HG03457 (cell line): Measurements from ENCODE around the gene DIRAS1.
"Not testable (repeated sequence)": the region's sequence is repeated elsewhere in the genome, so short reads cannot be mapped to it uniquely, and the experiment has no call there.

ENCODE experiments used
- ATAC-seq: cut with Tn5 transposase; IDR thresholded peaks from one replicate; pipeline ENCODE4 v1.9.1; 2021; ENCODE audit warnings: moderate number of reproducible peaks; ENCODE audit not compliant: unreplicated experiment

Gene DIRAS1

DNA sequence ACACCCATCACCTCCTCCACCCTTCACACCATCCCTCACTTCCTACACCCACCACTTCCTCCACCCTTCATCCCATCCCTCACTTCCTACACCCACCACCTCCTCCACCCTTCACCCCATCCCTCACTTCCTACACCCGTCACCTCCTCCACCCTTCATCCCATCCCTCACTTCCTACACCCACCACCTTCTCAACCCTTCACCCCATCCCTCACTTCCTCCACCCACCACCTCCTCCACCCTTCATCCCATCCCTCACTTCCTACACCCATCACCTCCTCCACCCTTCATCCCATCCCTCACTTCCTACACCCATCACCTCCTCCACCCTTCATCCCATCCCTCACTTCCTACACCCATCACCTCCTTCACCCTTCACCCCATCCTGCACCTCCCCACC, 7.1 kb downstream of the DIRAS1 start:
- ATAC-seq, result not testable (repeated sequence)

DNA sequence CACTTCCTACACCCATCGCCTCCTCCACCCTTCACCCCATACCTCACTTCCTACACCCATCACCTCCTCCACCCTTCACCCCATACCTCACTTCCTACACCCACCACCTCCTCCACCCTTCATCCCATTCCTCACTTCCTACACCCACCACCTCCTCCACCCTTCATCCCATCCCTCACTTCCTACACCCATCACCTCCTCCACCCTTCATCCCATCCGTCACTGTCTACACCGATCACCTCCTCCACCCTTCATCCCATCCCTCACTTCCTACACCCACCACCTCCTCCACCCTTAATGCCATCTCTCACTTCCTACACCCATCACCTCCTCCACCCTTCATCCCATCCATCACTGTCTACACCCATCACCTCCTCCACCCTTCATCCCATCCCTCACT, 8.0 kb downstream of the DIRAS1 start:
- not testable (repeated sequence) for ATAC-seq

GRCh38 chr19:2711875-2712205, 9.3 kb downstream of the DIRAS1 start:
- ATAC-seq, result no peak

- no peak for ATAC-seq
Observed at GRCh38 chr19:2711172-2711874, 9.8 kb downstream of the DIRAS1 start.

- ATAC-seq, result no peak
Observed at GRCh38 chr19:2706251-2706650, 14.9 kb downstream of the DIRAS1 start.

GRCh38 chr19:2703691-2704216, 17.4 kb downstream of the DIRAS1 start:
- ATAC-seq, result no peak

DNA sequence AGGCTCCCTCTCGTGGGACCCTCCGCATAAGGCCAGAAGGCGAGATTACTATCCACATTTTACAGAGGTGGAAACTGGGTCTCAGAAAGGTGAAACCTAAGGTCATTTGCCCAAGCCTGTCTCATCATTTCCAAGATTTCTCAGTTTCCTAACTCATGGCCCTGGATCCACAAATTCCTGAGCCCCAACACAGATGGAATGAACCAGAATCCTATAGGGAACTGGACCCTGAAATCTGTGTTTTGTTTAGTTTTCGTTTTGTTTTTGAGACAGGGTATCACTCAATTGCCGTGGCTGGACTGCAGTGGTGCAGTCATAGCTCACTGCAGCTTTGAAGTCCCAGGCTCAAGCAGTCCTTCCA, 18.1 kb downstream of the DIRAS1 start:
- no peak for ATAC-seq

DNA sequence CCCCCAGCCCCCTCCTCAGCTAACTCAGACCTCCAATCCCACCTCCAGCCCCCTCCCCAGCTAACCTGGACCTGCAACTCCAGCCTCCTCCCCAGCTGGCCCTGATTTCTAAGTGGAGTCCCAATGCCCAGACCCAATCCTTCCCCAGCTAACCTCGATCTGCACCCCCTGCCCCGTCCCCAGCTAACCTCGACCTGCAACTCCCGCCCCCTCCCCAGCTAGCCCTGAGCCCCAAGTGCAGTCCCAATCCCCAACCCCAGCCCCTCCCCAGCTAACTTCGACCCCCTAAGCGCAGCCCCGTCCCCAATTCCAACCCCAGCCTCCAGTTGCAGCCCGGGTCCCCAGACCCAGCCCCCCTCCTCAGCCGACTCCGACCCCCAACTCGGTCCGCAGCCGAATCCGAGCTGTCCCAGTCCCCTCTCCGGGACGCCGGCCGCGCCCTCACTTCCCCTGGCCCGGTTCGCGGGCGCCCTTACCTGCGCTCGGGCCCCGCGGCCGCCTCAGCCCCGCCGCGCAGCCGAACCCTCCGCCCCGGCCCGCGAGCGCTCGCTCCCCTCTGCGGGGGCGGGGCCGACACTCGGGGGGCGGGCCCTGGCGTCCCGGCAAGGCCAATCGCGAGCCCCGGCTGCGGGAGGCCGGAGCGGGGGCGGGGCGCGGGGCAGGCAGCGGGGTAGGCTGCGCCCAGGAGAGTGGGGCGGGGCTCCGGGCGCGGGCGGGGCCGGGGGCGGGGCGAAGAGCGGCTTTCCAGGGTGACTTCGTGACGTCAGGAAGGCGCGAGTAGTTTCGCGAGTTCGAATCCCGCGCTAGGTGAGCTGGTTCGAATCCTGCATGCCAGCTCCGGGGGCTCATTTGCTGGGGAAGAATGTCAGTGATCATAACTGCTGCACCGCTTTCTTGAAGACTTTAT, 18.7 kb downstream of the DIRAS1 start, which contains the start of gene GNG7:
Gene GNG7, minus strand, starts transcription at position 525 of the 907 bp plus-strand sequence. CDS start 182,006 bp downstream, outside the sequence.
- ATAC-seq, result no peak

DNA sequence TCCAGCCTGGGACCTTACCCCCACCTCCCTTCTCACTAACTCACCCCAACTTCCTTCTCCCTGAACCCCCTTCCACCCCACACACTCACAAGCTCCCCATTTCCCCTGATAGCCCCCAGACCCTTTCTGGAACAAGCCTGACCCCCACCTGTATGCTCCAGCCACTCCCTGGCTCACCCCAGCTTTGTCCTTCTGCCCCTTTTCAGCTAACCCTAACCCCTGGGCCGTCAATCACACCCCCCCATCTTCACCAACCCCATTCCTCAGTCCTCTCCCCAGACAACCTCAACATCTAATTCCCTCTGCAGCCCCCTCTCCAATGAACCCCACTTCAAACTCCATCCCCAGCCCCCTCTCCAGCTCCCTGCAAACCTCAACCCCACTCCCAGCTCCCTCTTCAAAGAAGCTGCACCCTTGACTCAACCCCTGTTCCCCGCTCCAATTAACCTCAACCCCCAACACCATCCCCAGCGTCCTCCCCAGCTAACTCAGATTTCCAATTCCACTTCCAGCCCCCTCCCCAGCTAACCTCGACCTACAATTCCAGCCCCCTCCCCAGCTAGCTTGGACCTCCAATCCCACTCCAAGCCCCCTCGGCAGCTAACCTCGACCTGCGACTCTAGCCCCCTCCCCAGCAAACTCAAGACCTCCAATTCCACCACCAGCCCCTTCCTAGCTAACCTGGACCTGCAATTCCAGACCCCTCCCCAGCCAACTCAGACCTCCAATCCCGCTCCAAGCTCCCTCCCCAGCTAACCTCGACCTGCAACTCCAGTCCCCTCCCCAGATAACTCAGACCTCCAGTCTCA, 19.6 kb downstream of the DIRAS1 start:
- ATAC-seq, result no peak

- no peak for ATAC-seq
Observed at GRCh38 chr19:2700660-2701360, 20.4 kb downstream of the DIRAS1 start.

GRCh38 chr19:2699413-2700140, 21.6 kb downstream of the DIRAS1 start:
- ATAC-seq, result no peak

- no peak for ATAC-seq
Observed at GRCh38 chr19:2694196-2694595, 27.0 kb downstream of the DIRAS1 start.

GRCh38 chr19:2693492-2694160, 27.5 kb downstream of the DIRAS1 start:
- no peak for ATAC-seq

DNA sequence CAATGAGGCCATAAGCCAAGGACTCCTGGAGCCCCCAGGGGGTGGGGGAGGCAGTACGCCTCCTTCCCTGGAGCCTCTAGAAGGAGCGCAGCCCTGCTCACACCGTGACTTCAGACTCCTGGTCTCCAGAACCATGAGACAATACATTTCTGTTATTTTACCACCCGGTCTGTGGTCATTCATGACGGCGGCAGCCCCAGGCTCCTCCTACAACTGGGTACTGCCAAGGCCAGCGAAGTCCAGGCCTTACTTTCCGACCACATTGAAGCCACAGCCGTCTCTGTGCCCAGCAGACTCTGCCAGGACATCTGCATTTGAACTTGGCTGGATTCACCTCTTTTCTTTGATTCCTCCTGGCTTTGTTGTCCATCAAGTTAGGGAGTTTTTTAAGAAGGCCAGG, 29.2 kb downstream of the DIRAS1 start:
- ATAC-seq, result no peak

- ATAC-seq, result no peak
Observed at GRCh38 chr19:2690856-2691255, 30.3 kb downstream of the DIRAS1 start.

DNA sequence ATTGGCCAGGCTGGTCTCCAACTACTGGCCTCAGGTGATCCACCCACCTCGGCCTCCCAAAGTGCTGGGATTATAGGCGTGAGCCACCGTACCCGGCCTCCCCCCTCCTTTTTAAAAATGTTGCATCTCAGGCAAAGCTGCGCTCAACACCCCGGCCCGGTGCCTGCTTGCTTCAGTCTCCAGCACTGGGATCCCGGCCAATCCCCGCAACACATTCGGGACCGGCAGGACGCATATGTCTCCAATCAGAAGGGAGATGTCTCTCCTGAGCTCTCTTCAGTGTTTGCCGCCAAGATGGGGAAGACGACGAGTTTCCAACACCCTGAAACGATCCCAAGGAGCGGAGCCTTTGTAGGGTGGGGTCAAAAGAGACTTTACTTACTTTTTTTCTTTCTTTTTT, 34.8 kb downstream of the DIRAS1 start:
- no peak for ATAC-seq

DNA sequence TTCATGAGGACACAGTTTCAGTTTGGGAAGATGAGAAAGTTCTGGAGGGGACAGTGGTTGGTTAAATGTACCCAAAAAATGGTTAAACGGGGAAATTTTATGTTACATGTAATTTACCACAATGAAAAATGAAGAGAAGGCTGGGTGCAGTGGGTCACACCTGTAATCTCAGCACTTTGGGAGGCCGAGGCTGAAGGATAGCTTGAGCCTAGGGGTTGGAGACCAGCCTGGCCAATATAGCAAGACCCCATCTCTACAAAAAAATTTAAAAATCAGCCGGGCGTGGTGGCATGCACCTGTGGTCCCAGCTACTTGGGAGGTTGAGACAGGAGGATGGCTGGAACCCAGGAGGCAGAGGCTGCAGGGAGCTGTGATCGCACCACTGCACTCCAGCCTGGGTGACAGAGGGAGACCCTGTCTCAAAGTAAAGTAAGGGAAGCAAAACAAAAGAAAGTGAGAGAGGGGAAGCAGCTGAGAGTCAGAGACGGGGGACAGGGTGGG, 35.9 kb downstream of the DIRAS1 start:
- no peak for ATAC-seq

DNA sequence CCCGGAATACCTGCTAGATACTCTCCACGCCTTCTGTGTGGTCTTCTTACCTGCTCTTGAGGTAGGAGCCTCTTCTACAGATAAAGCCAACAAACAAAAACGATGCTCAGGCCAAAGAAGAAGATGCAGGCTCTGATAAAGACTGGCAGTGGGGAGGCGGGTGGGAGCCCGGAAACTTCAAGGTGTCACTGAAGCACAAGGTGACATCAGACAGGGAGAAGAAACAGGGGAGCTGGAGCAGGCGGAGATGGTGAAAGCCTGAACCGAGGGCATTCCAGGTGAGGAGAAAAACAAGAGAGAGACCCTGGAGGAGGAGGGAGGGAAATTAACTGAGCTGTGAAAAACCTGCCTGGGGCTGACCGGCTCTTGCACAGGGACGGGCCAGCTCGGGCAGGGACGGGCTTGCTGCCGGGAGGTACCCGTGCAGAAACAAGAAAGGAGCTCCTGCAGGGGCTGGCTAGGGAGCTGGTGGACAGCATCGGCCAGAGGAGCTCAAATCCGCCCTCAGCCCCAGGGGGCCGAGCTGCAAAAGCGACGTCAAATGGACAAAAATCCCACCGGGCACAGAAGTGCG, 37.7 kb downstream of the DIRAS1 start:
- no peak for ATAC-seq

- no peak for ATAC-seq
Observed at GRCh38 chr19:2680808-2681207, 40.4 kb downstream of the DIRAS1 start.
